ENCODE data around the gene FAU. TPM values are rescaled to one million over a fixed set of nuclear protein-coding genes. Genes with fewer than 3 reads are reported as not detected.
A peak's percentile ranks its signal among the peaks of the same experiment; 100 is the strongest.

Gene FAU
- total and polyA plus RNA-seq, 5 experiments from 2014 or later = 1,097 to 1,501 (median 1,366) TPM

GRCh38 chr11:65083134-65083833 is 38.6 kb downstream of the FAU start:
- Mint-ChIP-seq H3K4me3 (peak overlapping the region; percentile 86 to 99 (median 92)), H3K27me3 (peaks cover 0 to 2% (median 0%) of the 10 kb centered on the region in 5 donors), H3K9me3 (no peaks in the 10 kb centered on the region), H3K4me1 (peaks cover 16 to 36% (median 28%) of the 10 kb centered on the region in 4 donors), H3K36me3 (peaks cover 0 to 22% (median 0%) of the 10 kb centered on the region in 3 donors), H3K27ac (peak overlapping the region; percentile 83 to 99 (median 97))
- POLR2A ChIA-PET = interaction anchor here (0.6 to 4.6 kb wide), 11 partner anchors 12 to 83 kb away, joined by 3 to 48 read pairs (median 3); partner anchors contain the start of genes FAU, MRPL49, SAC3D1 and SNX15
- DNase-seq = no peak
- ATAC-seq = no peak

DNA sequence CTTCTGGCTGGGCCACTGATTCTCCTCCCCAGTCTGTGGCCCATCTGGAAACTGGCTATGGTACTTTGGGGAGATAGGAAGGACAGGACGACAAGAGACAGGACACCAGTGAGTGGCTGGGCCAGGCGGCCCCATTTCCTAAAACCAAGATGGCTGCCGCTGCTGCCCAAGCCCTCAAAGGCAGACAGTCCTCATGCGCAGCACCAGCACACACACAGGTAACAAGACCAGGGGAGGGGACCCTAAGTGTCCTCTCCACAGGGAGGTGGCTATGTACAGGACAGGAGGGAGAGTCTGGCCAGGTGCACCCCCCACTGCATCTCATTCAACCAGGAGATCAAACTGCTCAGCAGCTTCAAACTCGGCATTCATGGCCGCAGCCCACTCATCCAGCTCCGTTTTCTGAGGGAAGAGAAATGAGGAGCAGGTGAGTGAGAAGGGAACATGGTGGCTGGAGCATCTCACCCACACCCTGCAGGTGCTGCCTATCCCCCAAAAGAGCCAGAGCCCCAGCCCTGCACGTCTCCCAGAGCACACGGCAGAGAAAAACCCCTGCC is 43.1 kb downstream of the FAU start:
- Mint-ChIP-seq H3K9me3 (no peaks in the 10 kb centered on the region), H3K27me3 (peaks cover 0 to under 1% (median 0%) of the 10 kb centered on the region in 5 donors), H3K36me3 (no peaks in the 10 kb centered on the region), H3K4me1 (peaks cover 6 to 22% (median 13%) of the 10 kb centered on the region in 4 donors), H3K27ac (peak overlapping the region in 1 of 10 donors; percentile 62), H3K4me3 (no peak overlapping the region)
- POLR2A ChIA-PET = interaction anchor here (0.6 to 0.9 kb wide), 4 partner anchors 38 to 1208 kb away, joined by 3 to 5 read pairs (median 4); partner anchors contain the start of genes ARL2 and SAC3D1
- DNase-seq (no peak), ATAC-seq (no peak)

DNA sequence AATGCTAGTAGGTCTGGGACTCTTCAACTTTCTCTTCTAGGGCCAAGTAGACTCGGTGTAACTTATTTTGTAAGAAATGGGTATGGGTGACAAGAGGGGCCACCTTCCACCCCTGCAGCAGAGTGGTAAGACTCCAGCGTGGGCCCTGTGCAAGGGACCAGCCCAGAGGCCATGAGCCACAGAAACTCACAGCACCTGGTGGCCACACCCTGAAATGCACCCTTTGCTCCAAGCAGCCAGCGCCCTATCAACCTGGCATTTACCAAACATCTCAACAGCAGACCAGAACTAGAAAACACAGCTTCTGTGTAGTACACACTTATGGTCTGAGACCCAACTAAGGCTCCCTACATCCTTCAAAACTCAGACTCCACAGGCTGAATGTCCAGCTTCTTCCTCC is 43.8 kb downstream of the FAU start:
- H3K27ac Mint-ChIP-seq = peak overlapping the region in 7 of 10 donors; percentile 33 to 86 (median 62)
- ATAC-seq = peak; percentile 99 to 100
- peaks cover 4 to 15% (median 6%) of the 10 kb centered on the region in 4 donors for H3K4me1 Mint-ChIP-seq
- H3K9me3 Mint-ChIP-seq = no peaks in the 10 kb centered on the region
- no peak overlapping the region for H3K4me3 Mint-ChIP-seq
- H3K27me3 Mint-ChIP-seq = no peaks in the 10 kb centered on the region
- no peaks in the 10 kb centered on the region for H3K36me3 Mint-ChIP-seq
- peak; percentile 43 to 81 (median 62) for DNase-seq
- POLR2A ChIA-PET = no interaction called here

- no peak overlapping the region for H3K4me3 Mint-ChIP-seq
Measured at GRCh38 chr11:65077451-65077850, 44.5 kb downstream of the FAU start.

DNA sequence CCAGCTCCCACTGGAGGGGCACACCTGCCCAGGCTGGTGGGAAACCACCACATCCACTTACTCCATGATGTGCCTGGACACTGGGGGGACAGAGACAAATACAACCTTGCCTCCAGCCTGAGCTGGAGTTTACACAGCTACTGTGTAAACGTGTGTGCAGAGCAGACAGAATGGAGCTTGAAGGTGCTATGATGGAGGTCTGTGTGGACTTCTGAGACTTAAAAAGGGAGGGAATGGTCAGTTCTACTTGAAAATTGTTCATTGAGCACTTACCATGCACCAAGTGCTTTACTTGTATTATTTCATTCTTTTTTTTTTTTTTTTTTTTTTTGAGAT is 49.3 kb downstream of the FAU start:
- POLR2A ChIA-PET = interaction anchor here (0.7 to 0.9 kb wide), 2 partner anchors 8 to 50 kb away, joined by 3 to 5 read pairs; partner anchors contain the start of genes FAU and MRPL49
- Mint-ChIP-seq H3K4me3 (no peak overlapping the region), H3K27ac (no peak overlapping the region), H3K36me3 (no peaks in the 10 kb centered on the region), H3K4me1 (peaks cover 0 to 2% (median 0%) of the 10 kb centered on the region in 4 donors), H3K9me3 (no peaks in the 10 kb centered on the region), H3K27me3 (no peaks in the 10 kb centered on the region)
- DNase-seq (no peak), ATAC-seq (no peak)

More at GRCh38 chr11:65077451-65077850, 44.5 kb downstream of the FAU start:
- Mint-ChIP-seq H3K9me3 (no peaks in the 10 kb centered on the region), H3K4me1 (peaks cover 4 to 10% (median 6%) of the 10 kb centered on the region in 4 donors), H3K36me3 (no peaks in the 10 kb centered on the region), H3K27ac (peak overlapping the region in 2 of 10 donors; percentile 70 to 84), H3K27me3 (no peaks in the 10 kb centered on the region)
- no peak for DNase-seq
- POLR2A ChIA-PET = interaction anchor here (0.9 kb wide), 1 partner anchor 63 kb away, joined by 3 read pairs; the partner anchor contains the start of gene ARL2
- ATAC-seq = no peak

- Mint-ChIP-seq H3K4me1 (peaks cover 0 to 2% (median 0%) of the 10 kb centered on the region in 4 donors), H3K27me3 (no peaks in the 10 kb centered on the region), H3K27ac (no peak overlapping the region), H3K9me3 (no peaks in the 10 kb centered on the region), H3K36me3 (no peaks in the 10 kb centered on the region), H3K4me3 (no peak overlapping the region)
- no peak for ATAC-seq
- no peak for DNase-seq
- POLR2A ChIA-PET = interaction anchor here (0.7 to 0.9 kb wide), 2 partner anchors 9 to 50 kb away, joined by 3 to 5 read pairs; partner anchors contain the start of genes FAU and MRPL49
Measured at GRCh38 chr11:65071907-65072630, 49.9 kb downstream of the FAU start.

Small RNA genes within 50 kb of the gene (microRNA-seq; reads per million reads assigned to microRNA genes)
- gene MIR6751 (ENCODE audit: borderline microRNAs expressed) = not detected

Other genes with a start within 250 kb of the FAU start
- 100 to 1,000 TPM; 217 to 226 TPM for gene EHD1, start 243.5 kb downstream of the FAU start, total RNA-seq
- 100 to 1,000 TPM; 137 to 164 (median 154) TPM for gene EHD1, start 243.5 kb downstream of the FAU start, polyA plus RNA-seq
- 10 to 100 TPM; 39.5 to 41.4 TPM for gene ATG2A, start 204.9 kb downstream of the FAU start, total RNA-seq
- 1 to 10 TPM; 3.4 to 4.2 (median 3.6) TPM for gene ATG2A, start 204.9 kb downstream of the FAU start, polyA plus RNA-seq
- 10 to 100 TPM; 13.4 to 16.0 TPM for gene PPP2R5B, start 197.4 kb downstream of the FAU start, total RNA-seq
- gene PPP2R5B, start 197.4 kb downstream of the FAU start, polyA plus RNA-seq = 1 to 10 TPM; 4.7 to 6.6 (median 5.3) TPM
- under 1 TPM; 0.55 to 0.69 TPM for gene GPHA2, start 186.2 kb downstream of the FAU start, total RNA-seq
- not detected for gene GPHA2, start 186.2 kb downstream of the FAU start, polyA plus RNA-seq
- gene MAJIN, start 150.0 kb downstream of the FAU start, total RNA-seq = 1 to 10 TPM; 1.9 to 2.4 TPM
- under 1 TPM in 2 of 3 donors, not detected in 1; 0.48 to 0.84 TPM for gene MAJIN, start 150.0 kb downstream of the FAU start, polyA plus RNA-seq
- gene BATF2, start 125.2 kb downstream of the FAU start, total RNA-seq = not detected
- gene BATF2, start 125.2 kb downstream of the FAU start, polyA plus RNA-seq = not detected
- gene ARL2, start 108.0 kb downstream of the FAU start, total RNA-seq = 10 to 100 TPM; 37.0 to 38.4 TPM
- gene ARL2, start 108.0 kb downstream of the FAU start, polyA plus RNA-seq = 100 to 1,000 TPM; 108 to 135 (median 122) TPM
- gene SNX15, start 94.7 kb downstream of the FAU start, total RNA-seq = 10 to 100 TPM; 27.3 to 29.6 TPM
- 10 to 100 TPM; 10.5 to 11.9 (median 11.9) TPM for gene SNX15, start 94.7 kb downstream of the FAU start, polyA plus RNA-seq
- gene SAC3D1, start 80.9 kb downstream of the FAU start, total RNA-seq = 1 to 10 TPM; 6.7 to 9.4 TPM
- 10 to 100 TPM in 2 of 3 donors, 1 to 10 TPM in 1; 6.7 to 13.9 (median 10.7) TPM for gene SAC3D1, start 80.9 kb downstream of the FAU start, polyA plus RNA-seq
- 10 to 100 TPM; 30.1 to 33.9 TPM for gene NAALADL1, start 63.6 kb downstream of the FAU start, total RNA-seq
- 10 to 100 TPM; 14.0 to 22.2 (median 14.3) TPM for gene NAALADL1, start 63.6 kb downstream of the FAU start, polyA plus RNA-seq
- 1 to 10 TPM in 1 of 2 experiments, under 1 TPM in 1; 0.60 to 1.0 TPM for gene CDCA5, start 38.1 kb downstream of the FAU start, total RNA-seq
- under 1 TPM; 0.22 to 0.90 (median 0.35) TPM for gene CDCA5, start 38.1 kb downstream of the FAU start, polyA plus RNA-seq
- gene ZFPL1, start 37.9 kb downstream of the FAU start, total RNA-seq = 10 to 100 TPM; 49.4 to 50.5 TPM
- gene ZFPL1, start 37.9 kb downstream of the FAU start, polyA plus RNA-seq = 10 to 100 TPM; 21.5 to 33.1 (median 24.9) TPM
- gene VPS51, start 25.9 kb downstream of the FAU start, total RNA-seq = 100 to 1,000 TPM; 258 to 274 TPM
- 100 to 1,000 TPM in 2 of 3 donors, 10 to 100 TPM in 1; 70.2 to 111 (median 106) TPM for gene VPS51, start 25.9 kb downstream of the FAU start, polyA plus RNA-seq
- 10 to 100 TPM; 29.0 to 29.2 TPM for gene TM7SF2, start 10.3 kb downstream of the FAU start, total RNA-seq
- 10 to 100 TPM; 17.4 to 22.6 (median 21.2) TPM for gene TM7SF2, start 10.3 kb downstream of the FAU start, polyA plus RNA-seq
- gene ZNHIT2, start 4.4 kb downstream of the FAU start, total RNA-seq = 10 to 100 TPM; 16.6 to 17.9 TPM
- gene ZNHIT2, start 4.4 kb downstream of the FAU start, polyA plus RNA-seq = 10 to 100 TPM; 24.3 to 33.1 (median 29.8) TPM
- 10 to 100 TPM; 76.0 to 76.2 TPM for gene MRPL49, start 187 bp upstream of the FAU start, total RNA-seq
- gene MRPL49, start 187 bp upstream of the FAU start, polyA plus RNA-seq = 10 to 100 TPM; 78.9 to 96.9 (median 90.1) TPM
- 10 to 100 TPM; 61.9 to 65.2 TPM for gene SYVN1, start 12.4 kb upstream of the FAU start, total RNA-seq
- gene SYVN1, start 12.4 kb upstream of the FAU start, polyA plus RNA-seq = 10 to 100 TPM in 1 of 3 donors, 1 to 10 TPM in 2; 7.9 to 10.6 (median 8.2) TPM
- not detected for gene SPDYC, start 48.1 kb upstream of the FAU start, total RNA-seq
- gene SPDYC, start 48.1 kb upstream of the FAU start, polyA plus RNA-seq = not detected
- gene CAPN1, start 59.8 kb upstream of the FAU start, total RNA-seq = 100 to 1,000 TPM in 1 of 2 experiments, 10 to 100 TPM in 1; 99.5 to 106 TPM
- gene CAPN1, start 59.8 kb upstream of the FAU start, polyA plus RNA-seq = 10 to 100 TPM; 75.6 to 79.2 (median 78.9) TPM
- 10 to 100 TPM; 24.5 to 24.7 TPM for gene POLA2, start 139.8 kb upstream of the FAU start, total RNA-seq
- gene POLA2, start 139.8 kb upstream of the FAU start, polyA plus RNA-seq = 10 to 100 TPM in 2 of 3 donors, 1 to 10 TPM in 1; 9.7 to 13.5 (median 10.9) TPM
- 1 to 10 TPM in 1 of 2 experiments, not detected in 1; 1.4 TPM for gene CDC42EP2, start 192.7 kb upstream of the FAU start, total RNA-seq
- gene CDC42EP2, start 192.7 kb upstream of the FAU start, polyA plus RNA-seq = not detected
- 100 to 1,000 TPM in 1 of 2 experiments, 10 to 100 TPM in 1; 96.5 to 100 TPM for gene DPF2, start 211.7 kb upstream of the FAU start, total RNA-seq
- gene DPF2, start 211.7 kb upstream of the FAU start, polyA plus RNA-seq = 10 to 100 TPM; 48.3 to 64.9 (median 51.3) TPM
- gene TIGD3, start 232.6 kb upstream of the FAU start, total RNA-seq = 1 to 10 TPM; 1.5 to 1.9 TPM
- under 1 TPM; 0.15 to 0.67 (median 0.21) TPM for gene TIGD3, start 232.6 kb upstream of the FAU start, polyA plus RNA-seq

All from naive thymus-derived CD8-positive, alpha-beta T cell (primary cell).